A673 (cell line): ENCODE measurements around the gene SLC2A9. TPM values are rescaled to one million over a fixed set of nuclear protein-coding genes. Genes with fewer than 3 reads are reported as not detected.

Experiments used
- BruUV-seq: library from RNA; stranded (reverse); fragments of 400-500 nt; replicated peaks from 2 replicates; lab custom pipeline; 2021; lab: Mats Ljungman, UMichigan
- CTCF ChIA-PET: fragments of 300-600 bp; sonication (Branson Sonifier 250); formaldehyde crosslinking; loops from one replicate; lab custom pipeline; 2022; ENCODE audit warnings: antibody characterized with exemption; lab: Charles Lee
- POLR2A ChIA-PET: fragments of 300-600 bp; sonication (Branson Sonifier 250); formaldehyde crosslinking; loops from one replicate; lab custom pipeline; 2022; ENCODE audit warnings: antibody characterized with exemption; ENCODE audit not compliant: low non-redundant PET; lab: Charles Lee
- DNase-seq: peaks from one replicate; pipeline ENCODE4 v3.0.0-alpha.2; 2015; ENCODE audit warnings: low spot score
- H3K27ac ChIP-seq: fragments of 200-600 bp; sonication (generic); 2 replicates; pipeline ENCODE4 v1.5.1; 2016; ENCODE audit warnings: mixed run types, low read depth, mild to moderate bottlenecking, mixed read lengths, antibody characterized with exemption, low read length; ENCODE audit not compliant: poor library complexity, severe bottlenecking
- H3K27me3 ChIP-seq: fragments of 200-600 bp; sonication (generic); replicated peaks from 2 replicates; pipeline ENCODE4 v1.6.1; 2017; ENCODE audit warnings: mixed run types, low read depth, mild to moderate bottlenecking, mixed read lengths, antibody characterized with exemption, low read length; ENCODE audit not compliant: insufficient read depth, poor library complexity
- H3K36me3 ChIP-seq: fragments of 200-600 bp; sonication (generic); 2 replicates; pipeline ENCODE4 v1.6.1; 2016; ENCODE audit warnings: mixed run types, mild to moderate bottlenecking, mixed read lengths, antibody characterized with exemption, low read length; ENCODE audit not compliant: insufficient read depth, poor library complexity, severe bottlenecking
- H3K4me1 ChIP-seq: fragments of 200-600 bp; sonication (generic); 2 replicates; pipeline ENCODE4 v1.6.1; 2017; ENCODE audit warnings: mixed run types, mild to moderate bottlenecking, mixed read lengths, antibody characterized with exemption, low read length; ENCODE audit not compliant: insufficient read depth, poor library complexity, severe bottlenecking
- H3K4me3 ChIP-seq: fragments of 200-600 bp; sonication (generic); 2 replicates; pipeline ENCODE4 v1.5.1; 2016; ENCODE audit warnings: low read depth, mixed run types, mild to moderate bottlenecking, mixed read lengths, low read length; ENCODE audit not compliant: poor library complexity, severe bottlenecking
- H3K9me3 ChIP-seq: fragments of 200-600 bp; sonication (generic); 2 replicates; pipeline ENCODE4 v1.6.1; 2016; ENCODE audit warnings: mixed run types, low read depth, mild to moderate bottlenecking, mixed read lengths, antibody characterized with exemption, low read length; ENCODE audit not compliant: poor library complexity, severe bottlenecking
- EZH2 ChIP-seq: fragments of 200-600 bp; sonication (generic); IDR thresholded peaks from 2 replicates; pipeline ENCODE4 v1.6.1; 2017; ENCODE audit warnings: borderline replicate concordance, low read depth, mild to moderate bottlenecking, mixed read lengths, antibody characterized with exemption, low read length; ENCODE audit not compliant: poor library complexity, severe bottlenecking
- intact Hi-C: fragments of 100-400 bp; cut with micrococcal nuclease; formaldehyde crosslinking; loops from one replicate; pipeline ENCODE4 v1.10.0; 2022; ENCODE audit not compliant: unreplicated experiment
- total RNA-seq: library from RNA; stranded (reverse); gene quantifications from 2 replicates; pipeline ENCODE4 v1.2.3, GENCODE V29; 2021
- TF ChIP-seq, protein P1 (sequence below): fragments of 300-800, 200-600 bp; sonication (generic); conservative IDR thresholded peaks from 2 replicates; pipeline ENCODE4 v1.5.1; 2017; ENCODE audit warnings: low read depth, mild to moderate bottlenecking, antibody characterized with exemption, low read length, moderate library complexity, mixed read lengths

SLC2A9 gene
- total RNA-seq, 1 experiment from 2014 or later = not detected

DNA sequence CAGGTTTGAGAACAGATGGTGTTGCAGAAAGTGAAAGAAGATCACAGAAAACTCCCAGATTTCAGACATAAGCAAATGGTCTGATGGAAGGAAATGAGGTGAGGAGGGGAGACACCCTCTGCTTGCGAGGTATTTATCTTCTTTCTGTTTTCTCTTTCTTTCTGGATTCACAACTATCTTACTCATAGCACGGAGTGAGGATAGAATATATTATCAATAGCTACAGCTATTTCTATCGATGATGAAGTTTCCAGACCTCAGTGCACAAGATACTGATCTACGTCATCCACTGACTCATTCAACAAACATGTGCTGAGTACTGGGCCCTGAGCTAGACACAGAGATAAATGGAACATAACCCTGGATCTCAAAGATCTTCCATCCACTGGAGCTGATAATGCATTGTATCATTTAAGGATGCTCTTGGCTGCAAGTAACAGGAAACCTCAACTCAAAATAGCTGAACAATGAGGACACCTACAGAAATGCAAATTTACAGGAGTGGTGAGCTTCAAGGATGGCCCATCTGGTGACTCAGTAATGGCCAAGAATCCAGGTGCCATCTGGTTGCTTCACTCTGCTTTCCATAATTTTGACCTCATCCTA lies 21.2 kb downstream of the SLC2A9 start:
- no TSS peak for BruUV-seq
- H3K4me3 ChIP-seq = no peak overlapping the region
- no peak for DNase-seq
- H3K27ac ChIP-seq = no peak overlapping the region
- CTCF ChIA-PET = no interaction called here
- H3K36me3 ChIP-seq = no peaks in the 10 kb centered on the region
- TF ChIP-seq, protein P1, sequence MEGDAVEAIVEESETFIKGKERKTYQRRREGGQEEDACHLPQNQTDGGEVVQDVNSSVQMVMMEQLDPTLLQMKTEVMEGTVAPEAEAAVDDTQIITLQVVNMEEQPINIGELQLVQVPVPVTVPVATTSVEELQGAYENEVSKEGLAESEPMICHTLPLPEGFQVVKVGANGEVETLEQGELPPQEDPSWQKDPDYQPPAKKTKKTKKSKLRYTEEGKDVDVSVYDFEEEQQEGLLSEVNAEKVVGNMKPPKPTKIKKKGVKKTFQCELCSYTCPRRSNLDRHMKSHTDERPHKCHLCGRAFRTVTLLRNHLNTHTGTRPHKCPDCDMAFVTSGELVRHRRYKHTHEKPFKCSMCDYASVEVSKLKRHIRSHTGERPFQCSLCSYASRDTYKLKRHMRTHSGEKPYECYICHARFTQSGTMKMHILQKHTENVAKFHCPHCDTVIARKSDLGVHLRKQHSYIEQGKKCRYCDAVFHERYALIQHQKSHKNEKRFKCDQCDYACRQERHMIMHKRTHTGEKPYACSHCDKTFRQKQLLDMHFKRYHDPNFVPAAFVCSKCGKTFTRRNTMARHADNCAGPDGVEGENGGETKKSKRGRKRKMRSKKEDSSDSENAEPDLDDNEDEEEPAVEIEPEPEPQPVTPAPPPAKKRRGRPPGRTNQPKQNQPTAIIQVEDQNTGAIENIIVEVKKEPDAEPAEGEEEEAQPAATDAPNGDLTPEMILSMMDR = no peak
- TF ChIP-seq EZH2 = no peak
- no peaks in the 10 kb centered on the region for H3K27me3 ChIP-seq
- intact Hi-C loops = no loop called here
- H3K9me3 ChIP-seq = no peaks in the 10 kb centered on the region
- no peaks in the 10 kb centered on the region for H3K4me1 ChIP-seq
- POLR2A ChIA-PET = no interaction called here

DNA sequence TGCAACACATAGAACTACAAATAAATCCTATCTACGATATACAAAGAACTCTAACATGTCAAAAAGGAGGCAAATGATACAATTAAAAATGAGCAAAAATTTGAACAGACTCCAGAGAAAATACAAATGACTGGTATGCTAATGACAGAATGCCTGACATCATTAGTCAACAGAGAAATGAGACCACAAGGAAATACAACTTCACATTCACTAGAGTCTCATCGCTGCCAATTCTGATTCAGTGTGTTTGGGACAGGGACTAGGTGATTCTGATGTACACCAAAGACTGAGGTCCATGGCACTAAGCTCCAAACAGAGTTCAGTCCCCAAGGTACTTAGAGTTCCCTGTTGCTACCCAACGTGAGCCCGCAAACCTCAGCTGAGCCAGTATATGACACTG lies 23.4 kb downstream of the SLC2A9 start:
- BruUV-seq = no TSS peak
- H3K36me3 ChIP-seq = no peaks in the 10 kb centered on the region
- no peak overlapping the region for H3K4me3 ChIP-seq
- ChIA-PET POLR2A (no interaction called here), CTCF (no interaction called here)
- intact Hi-C loops = no loop called here
- H3K4me1 ChIP-seq = no peaks in the 10 kb centered on the region
- TF ChIP-seq, protein P1 = no peak
- no peak for TF ChIP-seq EZH2
- H3K27me3 ChIP-seq = no peaks in the 10 kb centered on the region
- no peak for DNase-seq
- H3K9me3 ChIP-seq = no peaks in the 10 kb centered on the region
- no peak overlapping the region for H3K27ac ChIP-seq

DNA sequence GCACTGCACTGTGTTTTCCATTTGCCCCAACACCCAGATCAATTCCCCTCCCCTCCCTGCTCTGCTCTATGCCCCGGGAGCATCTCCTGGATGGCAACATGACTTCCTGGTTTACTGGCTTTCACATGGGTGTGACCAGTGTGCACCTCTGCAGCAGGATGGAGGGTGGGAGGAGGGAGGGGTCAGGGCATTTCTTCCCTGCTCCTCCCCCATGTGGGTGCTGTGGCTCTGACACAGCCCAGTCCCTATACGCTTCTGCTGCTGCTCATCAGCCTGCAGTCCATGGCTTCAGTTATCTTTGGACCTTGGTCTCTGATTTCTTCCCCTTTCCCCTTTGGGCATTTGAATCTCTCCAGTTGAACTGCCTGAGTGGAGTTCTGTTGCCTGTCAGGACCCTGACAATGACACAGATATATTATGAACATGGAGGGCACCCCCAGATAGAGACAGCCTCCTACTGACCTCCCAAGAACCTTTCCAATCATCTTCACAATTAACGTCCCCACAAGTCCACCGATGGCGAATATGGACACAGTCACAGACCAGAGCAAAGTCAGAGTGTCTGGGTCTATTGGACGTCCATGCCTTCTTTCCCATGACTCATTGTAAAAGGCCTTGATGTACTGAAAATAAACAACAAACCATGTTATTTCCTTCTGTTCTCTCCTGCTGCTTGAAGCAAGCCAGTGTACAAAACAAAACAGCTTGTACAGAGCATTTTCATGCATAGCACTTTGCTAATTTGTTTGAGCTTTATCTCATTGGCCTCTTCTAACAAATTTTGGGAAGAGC lies 24.8 kb downstream of the SLC2A9 start:
- TF ChIP-seq, protein P1 = no peak
- TF ChIP-seq EZH2 = no peak
- Histone ChIP-seq H3K36me3 (no peaks in the 10 kb centered on the region), H3K9me3 (no peaks in the 10 kb centered on the region), H3K4me3 (no peak overlapping the region), H3K27me3 (no peaks in the 10 kb centered on the region), H3K27ac (no peak overlapping the region), H3K4me1 (no peaks in the 10 kb centered on the region)
- intact Hi-C loops = no loop called here
- ChIA-PET POLR2A (no interaction called here), CTCF (no interaction called here)
- BruUV-seq = no TSS peak
- DNase-seq = no peak
